ENCODE measurements around the gene POLE.

- TF ChIP-seq, protein P1, sequence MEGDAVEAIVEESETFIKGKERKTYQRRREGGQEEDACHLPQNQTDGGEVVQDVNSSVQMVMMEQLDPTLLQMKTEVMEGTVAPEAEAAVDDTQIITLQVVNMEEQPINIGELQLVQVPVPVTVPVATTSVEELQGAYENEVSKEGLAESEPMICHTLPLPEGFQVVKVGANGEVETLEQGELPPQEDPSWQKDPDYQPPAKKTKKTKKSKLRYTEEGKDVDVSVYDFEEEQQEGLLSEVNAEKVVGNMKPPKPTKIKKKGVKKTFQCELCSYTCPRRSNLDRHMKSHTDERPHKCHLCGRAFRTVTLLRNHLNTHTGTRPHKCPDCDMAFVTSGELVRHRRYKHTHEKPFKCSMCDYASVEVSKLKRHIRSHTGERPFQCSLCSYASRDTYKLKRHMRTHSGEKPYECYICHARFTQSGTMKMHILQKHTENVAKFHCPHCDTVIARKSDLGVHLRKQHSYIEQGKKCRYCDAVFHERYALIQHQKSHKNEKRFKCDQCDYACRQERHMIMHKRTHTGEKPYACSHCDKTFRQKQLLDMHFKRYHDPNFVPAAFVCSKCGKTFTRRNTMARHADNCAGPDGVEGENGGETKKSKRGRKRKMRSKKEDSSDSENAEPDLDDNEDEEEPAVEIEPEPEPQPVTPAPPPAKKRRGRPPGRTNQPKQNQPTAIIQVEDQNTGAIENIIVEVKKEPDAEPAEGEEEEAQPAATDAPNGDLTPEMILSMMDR (IDR thresholded peaks at IDR 0.05; ENCODE audit: low read depth, low read length, poor library complexity, severe bottlenecking) = no peak
- TF ChIP-seq EZH2phosphoT487 (IDR thresholded peaks at IDR 0.05; ENCODE audit: borderline replicate concordance, low read length) = no peak
These were observed 2.1 kb upstream of the POLE start for GRCh38 chr12:132689227-132689626.

Data from DOHH2 (cell line).